NAMALWA (cell line): ENCODE results near the gene ADAT1.

ENCODE experiments used
- DNase-seq: peaks from one replicate; pipeline ENCODE4 v3.0.0-alpha.2; 2015; ENCODE audit warnings: low spot score

The ADAT1 gene

DNA sequence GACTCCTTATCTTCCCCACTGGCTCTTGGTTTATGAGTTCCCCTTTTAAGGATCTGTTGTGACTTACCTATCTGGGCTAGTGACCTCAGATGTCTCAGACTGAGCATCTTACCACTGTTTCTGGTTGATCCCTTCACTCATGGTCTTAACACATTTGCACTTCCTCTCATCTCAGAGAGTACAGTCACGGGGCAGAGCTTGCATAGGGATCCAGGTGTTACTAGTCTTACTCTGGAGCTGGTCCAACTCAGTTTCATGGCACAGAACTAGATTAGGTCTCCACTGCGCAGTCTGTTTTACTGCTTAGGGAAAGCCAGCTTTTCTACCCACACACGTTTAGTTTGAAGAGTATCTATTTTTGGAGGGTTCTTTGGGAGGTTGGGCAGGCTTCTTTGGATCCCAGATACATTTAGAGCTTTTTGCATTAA is 46.7 kb downstream of the ADAT1 start:
- no peak for DNase-seq

DNA sequence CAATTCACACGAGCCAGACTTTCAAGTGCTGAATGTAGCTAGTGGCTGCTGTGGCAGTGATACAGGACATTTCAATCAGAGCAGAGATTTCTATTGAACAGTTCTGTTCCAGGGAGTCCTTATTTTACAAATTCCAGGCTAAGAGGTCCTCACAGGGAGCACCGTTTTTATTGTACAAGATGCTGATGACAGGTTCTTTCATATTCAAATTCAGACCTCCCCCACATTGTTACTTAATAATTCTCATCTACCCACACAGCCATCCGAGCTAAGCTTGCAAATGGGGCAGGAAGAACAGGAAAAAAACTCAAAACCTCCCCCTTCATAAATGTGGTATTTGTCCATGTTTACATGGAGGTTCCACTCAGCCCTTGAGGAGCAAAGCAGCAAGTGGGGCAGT is 47.1 kb downstream of the ADAT1 start:
- DNase-seq, result no peak

DNA sequence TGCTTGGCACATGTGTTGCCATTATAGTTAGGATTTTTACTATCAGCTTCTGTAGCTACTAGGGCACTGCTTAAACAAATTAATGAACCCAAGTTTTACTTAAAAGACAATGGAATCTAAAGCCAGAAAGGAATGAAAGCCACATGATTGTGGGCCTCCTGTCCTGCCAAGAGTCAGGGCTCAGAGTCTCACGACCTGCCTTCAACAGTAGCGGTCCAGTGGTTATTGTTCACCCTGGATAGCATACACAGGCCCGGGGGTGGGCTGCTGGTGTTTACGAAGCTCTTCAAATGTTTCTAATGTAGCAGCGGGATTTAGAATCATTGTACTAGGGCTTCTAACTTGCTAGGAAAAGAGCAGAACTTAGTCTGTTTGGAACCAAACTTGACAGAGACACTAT is 49.1 kb downstream of the ADAT1 start:
- DNase-seq, result no peak

DNA sequence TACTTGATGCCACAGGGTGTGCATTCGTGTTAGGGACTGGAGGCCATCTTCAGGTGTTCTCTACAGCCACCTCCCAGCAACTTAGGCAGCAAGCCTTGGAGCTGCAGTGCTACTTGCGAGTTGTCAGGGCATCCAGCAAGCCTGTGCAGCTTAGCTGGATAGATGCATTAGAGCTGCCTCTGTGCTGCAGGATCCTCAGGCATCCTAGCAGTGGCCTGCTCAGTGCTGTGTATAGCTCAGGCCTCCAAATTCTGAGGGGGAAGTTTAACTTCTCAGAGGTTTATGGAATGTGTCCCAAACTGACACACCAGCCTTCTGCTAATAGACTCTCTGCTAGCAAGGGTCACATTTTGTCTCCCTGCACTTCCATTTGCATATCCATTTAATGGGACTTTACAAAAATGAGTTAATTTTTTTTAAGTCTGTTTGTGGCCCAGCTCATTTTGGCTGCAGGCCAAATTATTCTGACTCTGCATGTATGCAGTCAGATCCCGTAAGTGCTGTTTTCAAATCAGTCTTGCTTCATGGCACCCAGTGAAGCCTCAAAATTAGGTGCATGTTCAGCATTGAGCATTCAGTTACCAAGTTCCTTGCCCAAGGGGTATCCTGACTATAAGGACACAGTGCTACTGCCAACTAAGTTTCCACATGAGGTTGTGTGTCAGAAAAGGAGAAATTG is 50.1 kb downstream of the ADAT1 start:
- no peak for DNase-seq

DNA sequence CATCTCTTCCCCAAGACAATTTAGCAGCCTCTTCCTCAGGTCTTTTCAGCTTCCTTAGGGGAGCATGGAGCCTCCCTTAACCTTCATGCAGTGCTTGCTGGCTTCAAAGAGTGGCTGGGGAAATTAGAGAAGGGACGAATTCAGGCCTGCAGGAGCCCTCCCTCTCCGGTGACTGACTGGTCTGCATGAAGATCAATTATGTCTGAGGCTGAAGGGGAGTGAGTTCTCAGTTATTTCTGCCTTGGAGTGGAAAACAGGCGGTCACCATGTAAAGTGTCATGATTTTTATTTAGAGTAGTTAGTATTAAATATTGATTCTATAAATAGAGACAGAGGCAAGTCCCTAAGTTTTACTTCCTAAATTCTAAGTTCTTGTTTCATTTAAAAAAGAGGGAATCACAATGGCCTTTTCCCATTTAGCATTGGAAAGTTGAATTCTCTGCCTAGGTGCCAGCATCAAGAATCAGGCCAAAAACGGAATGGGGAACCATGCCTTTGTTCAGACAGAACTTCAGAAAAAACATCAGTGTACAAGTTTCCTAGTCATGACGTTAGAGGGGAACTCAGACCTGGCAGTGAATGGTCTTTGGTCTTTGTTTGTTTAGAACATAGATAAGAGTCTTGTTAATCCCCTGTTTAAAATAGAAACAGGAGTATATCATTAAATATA is 52.5 kb downstream of the ADAT1 start:
- DNase-seq, result peak; percentile 46

GRCh38 chr16:75567911-75568310 is 55.2 kb downstream of the ADAT1 start:
- no peak for DNase-seq

DNA sequence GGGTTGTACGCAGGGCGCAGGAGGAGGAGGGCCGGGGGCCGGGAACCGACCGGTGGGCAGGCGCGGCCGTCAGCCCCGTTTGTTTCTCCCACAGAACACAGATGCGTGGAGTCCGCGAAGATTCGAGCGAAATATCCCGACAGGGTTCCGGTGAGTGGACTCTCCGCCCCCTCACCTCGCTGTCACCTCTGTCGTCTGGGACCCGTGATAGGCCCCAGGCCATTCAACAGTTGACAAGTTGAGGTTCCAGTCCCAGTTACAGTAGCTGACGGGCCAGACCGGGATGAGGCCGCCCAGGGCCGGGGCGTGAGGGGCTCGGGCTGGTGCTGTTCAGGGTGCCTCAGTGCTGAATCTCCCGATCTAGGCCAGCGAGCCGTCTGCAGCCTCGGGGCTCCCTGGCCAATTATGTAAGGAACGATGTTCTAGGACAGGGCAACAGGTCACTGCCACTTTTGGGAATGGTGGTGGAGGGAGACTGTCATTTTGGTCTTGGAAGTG is 56.3 kb downstream of the ADAT1 start:
- peak; percentile 50 for DNase-seq

- DNase-seq, result peak; percentile 92
Measured at GRCh38 chr16:75566040-75566757, 56.9 kb downstream of the ADAT1 start, which contains the start of gene GABARAPL2. GABARAPL2 (plus strand) TSS chr16:75566379; CDS start chr16:75566487, 108 bp downstream.

DNA sequence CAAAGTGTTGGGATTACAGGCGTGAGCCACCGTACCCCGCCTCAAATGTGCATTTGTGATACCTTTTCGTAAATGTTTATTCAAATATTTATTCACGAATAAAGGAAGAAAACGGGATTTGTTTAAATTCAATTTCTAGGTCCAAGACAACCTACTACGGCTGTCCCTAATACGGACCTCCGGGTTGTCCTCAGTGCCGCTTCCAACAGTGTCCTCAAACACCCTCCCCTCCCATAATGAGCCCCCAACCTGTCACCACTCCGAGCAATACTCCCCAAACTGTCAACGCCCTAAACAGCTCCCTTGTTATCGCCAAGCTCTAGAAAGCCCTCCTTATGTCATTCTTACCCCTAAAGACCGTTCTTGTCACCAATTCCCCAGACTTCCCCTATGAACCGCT is 57.4 kb downstream of the ADAT1 start:
- DNase-seq, result no peak

- no peak for DNase-seq
Measured at GRCh38 chr16:75559564-75560372, 63.3 kb downstream of the ADAT1 start.

- no peak for DNase-seq
Measured at GRCh38 chr16:75558846-75559401, 64.2 kb downstream of the ADAT1 start.

GRCh38 chr16:75556431-75556950 is 66.6 kb downstream of the ADAT1 start:
- DNase-seq, result no peak

- DNase-seq, result peak; percentile 98
Measured at GRCh38 chr16:75555707-75556430, 67.2 kb downstream of the ADAT1 start, which contains the start of gene TMEM231. TMEM231 (minus strand) TSS chr16:75556252; CDS start chr16:75556209, 43 bp downstream.

DNA sequence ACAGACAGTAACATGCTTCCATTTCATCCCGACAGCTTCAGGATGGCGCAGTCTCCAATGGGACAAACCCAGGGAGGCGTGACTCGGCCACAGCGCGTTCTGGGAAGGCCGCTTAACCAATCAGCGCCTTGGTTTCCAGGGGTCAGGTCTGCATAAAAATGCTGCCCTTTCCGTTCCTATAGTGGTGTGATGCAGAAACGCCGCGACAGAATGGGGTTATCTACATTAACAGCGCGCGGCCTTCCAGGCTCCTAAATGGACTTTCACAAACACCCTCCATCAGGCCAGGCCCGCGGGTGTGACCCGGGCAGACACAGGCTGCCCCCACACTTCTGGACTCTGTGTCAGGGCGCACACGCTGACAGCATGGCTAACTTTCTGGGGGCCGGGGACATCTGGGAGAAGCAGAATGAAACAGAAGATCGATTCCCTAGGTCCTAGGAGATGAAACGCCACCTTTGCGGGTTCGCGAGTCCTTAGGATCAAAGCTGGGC is 67.8 kb downstream of the ADAT1 start:
- peak; percentile 56 for DNase-seq

GRCh38 chr16:75552951-75553350 is 70.1 kb downstream of the ADAT1 start:
- DNase-seq, result no peak

GRCh38 chr16:75550211-75550662 is 72.8 kb downstream of the ADAT1 start:
- peak; percentile 80 for DNase-seq
